Neutrophil (primary cell): ENCODE results near the gene MPC1.
A peak's percentile ranks its signal among the peaks of the same experiment; 100 is the strongest.
"Not testable (repeated sequence)": the region's sequence is repeated elsewhere in the genome, so short reads cannot be mapped to it uniquely, and the experiment has no call there.

Source experiments
- H3K27ac ChIP-seq: fragments of 200-600 bp; sonication (generic); 2 replicates; pipeline ENCODE4 v1.5.1; 2016; ENCODE audit warnings: mild to moderate bottlenecking, moderate library complexity
- H3K27me3 ChIP-seq: fragments of 200-600 bp; sonication (generic); 2 replicates; pipeline ENCODE4 v1.6.0; 2016; ENCODE audit warnings: mild to moderate bottlenecking
- H3K36me3 ChIP-seq: fragments of 200-600 bp; sonication (generic); 2 replicates; pipeline ENCODE4 v1.5.1; 2017
- H3K4me1 ChIP-seq, 2 experiments: fragments of 200-600 bp in 1 of 2; sonication (generic) in 1 of 2; 1 replicate in 1 of 2; 2 replicates in 1 of 2; pipeline versions ENCODE4 v1.5.1 to v1.6.1; 2013 to 2016; ENCODE audit warnings: low read depth in 1 of 2, low read length in 1 of 2, mild to moderate bottlenecking in 1 of 2, moderate library complexity in 1 of 2; ENCODE audit not compliant: control insufficient read depth in 1 of 2, insufficient read depth in 1 of 2
- H3K4me3 ChIP-seq, 2 experiments: fragments of 200-600 bp in 1 of 2; sonication (generic) in 1 of 2; 1 replicate in 1 of 2; 2 replicates in 1 of 2; pipeline ENCODE4 v1.5.1; 2013 to 2016; ENCODE audit warnings: low read depth in 1 of 2, low read length in 1 of 2, mild to moderate bottlenecking in 1 of 2, moderate library complexity in 1 of 2
- H3K9me3 ChIP-seq: fragments of 200-600 bp; sonication (generic); 2 replicates; pipeline ENCODE4 v1.5.1; 2016
- TF ChIP-seq, protein P1 (sequence below): fragments of 200-600 bp; sonication (generic); IDR thresholded peaks from 2 replicates; pipeline ENCODE4 v1.5.1; 2016; ENCODE audit warnings: antibody characterized with exemption

Gene MPC1

DNA sequence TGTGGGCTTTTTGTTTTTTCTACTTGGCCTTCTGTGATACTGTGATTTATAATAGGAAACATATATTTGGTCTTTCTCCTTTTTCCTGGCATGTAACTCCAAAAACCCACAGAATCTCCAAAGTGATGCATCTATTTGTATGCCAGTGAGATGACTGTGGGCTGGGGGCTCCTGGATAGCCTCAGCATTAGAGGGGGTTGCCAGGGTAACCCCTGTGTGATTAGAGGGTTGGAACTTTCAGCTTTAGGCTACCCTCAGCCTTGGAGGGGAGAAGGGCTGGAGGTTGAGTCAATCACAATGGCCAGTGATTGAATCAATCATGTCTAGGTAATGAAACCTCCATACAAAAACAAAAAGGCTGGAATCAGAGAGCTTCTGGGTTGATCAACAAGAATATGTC, 29.8 kb downstream of the MPC1 start:
- Histone ChIP-seq H3K4me3 (no peak overlapping the region), H3K36me3 (no peaks in the 10 kb centered on the region), H3K4me1 (peaks cover 7 to 12% of the 10 kb centered on the region in 2 experiments), H3K9me3 (no peaks in the 10 kb centered on the region), H3K27ac (no peak overlapping the region), H3K27me3 (no peaks in the 10 kb centered on the region)
- TF ChIP-seq, protein P1, sequence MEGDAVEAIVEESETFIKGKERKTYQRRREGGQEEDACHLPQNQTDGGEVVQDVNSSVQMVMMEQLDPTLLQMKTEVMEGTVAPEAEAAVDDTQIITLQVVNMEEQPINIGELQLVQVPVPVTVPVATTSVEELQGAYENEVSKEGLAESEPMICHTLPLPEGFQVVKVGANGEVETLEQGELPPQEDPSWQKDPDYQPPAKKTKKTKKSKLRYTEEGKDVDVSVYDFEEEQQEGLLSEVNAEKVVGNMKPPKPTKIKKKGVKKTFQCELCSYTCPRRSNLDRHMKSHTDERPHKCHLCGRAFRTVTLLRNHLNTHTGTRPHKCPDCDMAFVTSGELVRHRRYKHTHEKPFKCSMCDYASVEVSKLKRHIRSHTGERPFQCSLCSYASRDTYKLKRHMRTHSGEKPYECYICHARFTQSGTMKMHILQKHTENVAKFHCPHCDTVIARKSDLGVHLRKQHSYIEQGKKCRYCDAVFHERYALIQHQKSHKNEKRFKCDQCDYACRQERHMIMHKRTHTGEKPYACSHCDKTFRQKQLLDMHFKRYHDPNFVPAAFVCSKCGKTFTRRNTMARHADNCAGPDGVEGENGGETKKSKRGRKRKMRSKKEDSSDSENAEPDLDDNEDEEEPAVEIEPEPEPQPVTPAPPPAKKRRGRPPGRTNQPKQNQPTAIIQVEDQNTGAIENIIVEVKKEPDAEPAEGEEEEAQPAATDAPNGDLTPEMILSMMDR, result no peak

DNA sequence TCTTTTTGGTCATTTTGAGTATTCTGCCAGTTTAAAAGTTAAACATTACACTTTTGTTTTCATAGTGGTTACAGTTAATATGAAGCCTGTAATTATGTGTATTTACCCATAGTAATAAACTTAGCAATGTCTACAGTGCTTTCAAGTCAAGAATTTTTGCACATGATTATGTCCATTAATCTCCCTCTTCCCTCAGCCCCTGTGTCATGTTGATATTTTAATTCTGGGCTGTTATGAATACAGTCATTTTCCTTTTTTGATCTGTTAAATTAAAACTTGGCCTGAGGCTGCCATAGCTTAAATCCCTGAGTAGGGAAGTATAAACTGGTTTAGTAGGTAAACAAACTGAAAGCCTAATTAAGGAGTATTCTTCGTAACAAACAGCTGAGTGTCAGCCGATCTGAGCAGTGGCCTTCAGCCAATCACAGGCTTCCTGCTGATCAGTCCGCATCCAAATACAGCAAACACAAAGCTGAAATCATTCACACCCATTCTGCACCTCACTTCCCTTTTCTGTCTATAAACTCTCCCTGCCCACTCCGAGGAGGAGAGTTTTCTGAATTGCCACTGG, 30.9 kb downstream of the MPC1 start:
- TF ChIP-seq, protein P1, result no peak
- no peaks in the 10 kb centered on the region for H3K36me3 ChIP-seq
- H3K4me3 ChIP-seq, result no peak overlapping the region
- H3K27me3 ChIP-seq, result no peaks in the 10 kb centered on the region
- H3K9me3 ChIP-seq, result no peaks in the 10 kb centered on the region
- peak overlapping the region; percentile 34 for H3K27ac ChIP-seq
- peaks cover 15 to 22% of the 10 kb centered on the region in 2 experiments for H3K4me1 ChIP-seq

DNA sequence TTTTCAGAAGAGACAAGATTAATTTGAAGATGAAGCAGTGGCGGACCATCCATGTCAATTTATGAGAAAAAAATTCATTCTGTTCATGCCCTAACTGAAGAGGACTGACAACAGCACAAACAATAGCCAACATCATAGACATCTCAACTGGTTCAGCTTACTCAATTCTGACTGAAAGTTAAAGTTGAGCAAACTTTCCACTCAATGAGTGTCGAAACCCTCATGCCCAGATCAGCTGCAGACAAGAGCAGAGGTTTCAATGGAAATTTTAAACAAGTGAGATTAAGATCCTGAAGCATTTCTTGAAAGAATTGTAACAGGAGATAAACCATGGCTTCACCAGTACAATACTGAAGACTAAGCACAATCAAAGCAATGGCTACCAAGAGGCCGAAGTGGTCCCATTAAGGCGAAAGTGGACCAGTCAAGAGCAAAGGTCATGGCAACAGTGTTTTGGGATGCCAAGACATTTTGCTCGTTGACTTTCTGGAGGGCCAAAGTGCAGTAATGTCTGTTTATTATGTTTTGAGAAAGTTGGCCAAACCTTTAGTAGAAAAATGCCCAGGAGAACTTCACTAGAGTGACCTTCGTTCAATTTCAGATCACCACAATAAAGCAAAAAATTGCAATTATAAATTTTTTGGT, 34.3 kb downstream of the MPC1 start:
- no peaks in the 10 kb centered on the region for H3K27me3 ChIP-seq
- peak overlapping the region; percentile 37 for H3K27ac ChIP-seq
- no peaks in the 10 kb centered on the region for H3K36me3 ChIP-seq
- no peaks in the 10 kb centered on the region for H3K9me3 ChIP-seq
- H3K4me1 ChIP-seq, result peaks cover 19 to 25% of the 10 kb centered on the region in 2 experiments
- TF ChIP-seq, protein P1, result no peak
- no peak overlapping the region for H3K4me3 ChIP-seq

DNA sequence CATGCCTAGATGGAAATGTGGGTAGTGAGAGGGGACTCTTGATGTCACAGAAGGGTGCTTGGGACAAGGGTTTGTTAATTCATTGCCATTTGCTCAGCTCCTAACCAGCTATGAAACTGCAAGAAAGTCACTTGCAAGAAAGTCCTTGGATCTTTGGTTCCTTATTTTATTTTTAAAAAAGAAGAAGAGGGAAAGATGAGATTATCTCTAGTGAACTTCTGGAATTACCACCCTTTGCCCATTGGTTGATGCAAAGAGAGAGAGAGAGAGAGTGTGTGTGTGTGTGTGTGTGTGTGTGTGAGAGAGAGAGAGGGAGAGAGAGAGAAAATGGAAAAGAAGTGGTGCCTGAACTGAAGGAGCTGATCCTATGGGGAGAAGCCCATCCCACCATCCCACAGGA, 35.8 kb downstream of the MPC1 start:
- TF ChIP-seq, protein P1, result no peak
- Histone ChIP-seq H3K4me3 (no peak overlapping the region), H3K27me3 (no peaks in the 10 kb centered on the region), H3K36me3 (no peaks in the 10 kb centered on the region), H3K9me3 (no peaks in the 10 kb centered on the region), H3K4me1 (peaks cover 24 to 26% of the 10 kb centered on the region in 2 experiments), H3K27ac (no peak overlapping the region)

DNA sequence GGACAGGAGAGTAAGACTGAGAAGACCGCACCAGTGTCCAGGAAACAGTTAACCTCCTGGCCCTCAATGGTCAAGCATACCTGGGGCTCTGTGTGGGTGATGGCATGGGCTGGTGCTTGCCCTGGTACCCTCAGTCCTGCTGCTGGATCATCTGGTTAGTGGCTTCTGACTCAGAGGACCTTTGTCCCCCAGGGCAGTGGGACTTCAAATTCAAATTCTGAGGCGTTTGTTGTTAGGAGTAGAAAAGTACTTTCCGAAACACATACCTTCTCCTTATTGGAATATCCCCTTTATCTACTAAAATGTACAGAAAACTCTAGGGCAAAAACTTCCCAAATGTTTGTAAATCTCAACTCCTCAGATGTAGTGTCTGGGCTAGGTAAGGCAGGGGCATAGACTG, 36.3 kb downstream of the MPC1 start:
- TF ChIP-seq, protein P1, result no peak
- no peaks in the 10 kb centered on the region for H3K9me3 ChIP-seq
- H3K4me3 ChIP-seq, result no peak overlapping the region
- peaks cover 24 to 27% of the 10 kb centered on the region in 2 experiments for H3K4me1 ChIP-seq
- H3K27ac ChIP-seq, result no peak overlapping the region
- no peaks in the 10 kb centered on the region for H3K36me3 ChIP-seq
- no peaks in the 10 kb centered on the region for H3K27me3 ChIP-seq

DNA sequence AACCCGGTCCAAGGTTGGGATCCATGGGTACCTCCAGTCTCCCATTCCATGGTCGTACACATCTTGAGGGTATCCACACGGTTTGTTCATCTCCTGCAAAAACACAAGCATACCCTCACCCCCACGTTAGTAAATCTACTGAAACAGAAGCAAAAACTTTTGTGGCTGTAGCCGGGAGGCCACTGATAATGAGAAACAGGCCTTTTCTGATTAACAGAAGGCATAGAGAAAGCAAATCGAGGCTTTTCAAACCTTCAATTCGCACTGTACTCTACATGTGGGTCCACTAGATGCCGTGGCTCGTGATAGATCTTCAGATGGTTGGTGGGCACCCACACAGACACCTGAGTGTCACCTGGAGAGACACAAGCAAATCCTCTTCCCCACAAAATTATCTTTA, 37.1 kb downstream of the MPC1 start:
- H3K4me1 ChIP-seq, result peaks cover 32 to 35% of the 10 kb centered on the region in 2 experiments
- H3K4me3 ChIP-seq, H3K36me3 ChIP-seq, H3K27me3 ChIP-seq, H3K27ac ChIP-seq, H3K9me3 ChIP-seq: not testable (repeated sequence)

DNA sequence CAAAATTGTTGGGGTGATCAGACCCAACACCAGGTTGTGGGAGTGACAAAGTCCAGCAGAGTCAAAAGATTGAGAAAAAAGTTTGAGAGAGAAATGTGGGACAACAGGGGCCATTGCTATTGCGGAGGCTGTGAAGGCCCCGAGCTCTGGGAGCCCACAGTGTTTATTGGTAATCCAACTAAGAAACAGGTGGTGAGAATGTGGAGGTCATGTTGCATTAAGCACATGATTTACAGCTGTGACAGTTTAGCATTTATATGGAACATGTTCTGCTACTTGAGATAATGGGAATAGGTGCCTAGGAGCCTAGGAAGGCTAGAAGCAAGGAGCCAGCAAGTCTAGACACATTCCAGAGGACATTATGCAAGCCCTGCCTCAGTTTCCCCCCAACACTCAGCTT, 37.8 kb downstream of the MPC1 start:
- H3K4me3 ChIP-seq, H3K9me3 ChIP-seq, H3K27me3 ChIP-seq, H3K27ac ChIP-seq, H3K36me3 ChIP-seq: not testable (repeated sequence)
- peaks cover 40 to 41% of the 10 kb centered on the region in 2 experiments for H3K4me1 ChIP-seq
